ENCODE data around the gene ALX4. TPM values are rescaled to one million over a fixed set of nuclear protein-coding genes. Genes with fewer than 3 reads are reported as not detected.

Gene ALX4
- total and polyA plus RNA-seq, 2 experiments from 2014 or later = not detected

DNA sequence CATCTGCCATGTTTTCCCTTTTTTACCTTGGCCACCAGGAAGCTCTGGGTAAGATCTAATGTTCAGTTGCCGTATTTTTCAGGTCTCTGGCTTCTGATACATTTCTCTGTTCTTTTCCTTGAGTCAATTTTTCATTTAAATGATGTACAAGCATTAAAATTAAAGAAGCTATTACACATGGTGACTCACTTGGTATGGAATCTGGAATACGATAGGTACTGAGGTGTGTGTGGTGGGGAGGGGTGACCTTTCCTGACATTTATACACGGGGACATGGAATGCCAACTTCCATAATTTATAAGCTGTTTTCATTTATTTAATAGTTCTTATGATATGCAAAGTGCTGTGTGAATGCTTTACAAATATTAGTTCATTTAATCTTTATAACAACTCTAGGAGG lies 47.8 kb upstream of the ALX4 start:
- TF ChIP-seq POLR2AphosphoS5 (IDR thresholded peaks at IDR 0.05; ENCODE audit: low read depth) (no peak), JUNB (IDR thresholded peaks at IDR 0.05; ENCODE audit: unreplicated experiment) (no peak), ZNF331 (CRISPR knock-in tag; IDR thresholded peaks at IDR 0.05; ENCODE audit: low read depth) (no peak), EZH2phosphoT487 (IDR thresholded peaks at IDR 0.05; ENCODE audit: unreplicated experiment) (no peak), ZNF114 (CRISPR knock-in tag; IDR thresholded peaks at IDR 0.05) (no peak), STAT1 (IDR thresholded peaks at IDR 0.05; ENCODE audit: unreplicated experiment) (no peak)
- TF ChIP-seq, protein P1, sequence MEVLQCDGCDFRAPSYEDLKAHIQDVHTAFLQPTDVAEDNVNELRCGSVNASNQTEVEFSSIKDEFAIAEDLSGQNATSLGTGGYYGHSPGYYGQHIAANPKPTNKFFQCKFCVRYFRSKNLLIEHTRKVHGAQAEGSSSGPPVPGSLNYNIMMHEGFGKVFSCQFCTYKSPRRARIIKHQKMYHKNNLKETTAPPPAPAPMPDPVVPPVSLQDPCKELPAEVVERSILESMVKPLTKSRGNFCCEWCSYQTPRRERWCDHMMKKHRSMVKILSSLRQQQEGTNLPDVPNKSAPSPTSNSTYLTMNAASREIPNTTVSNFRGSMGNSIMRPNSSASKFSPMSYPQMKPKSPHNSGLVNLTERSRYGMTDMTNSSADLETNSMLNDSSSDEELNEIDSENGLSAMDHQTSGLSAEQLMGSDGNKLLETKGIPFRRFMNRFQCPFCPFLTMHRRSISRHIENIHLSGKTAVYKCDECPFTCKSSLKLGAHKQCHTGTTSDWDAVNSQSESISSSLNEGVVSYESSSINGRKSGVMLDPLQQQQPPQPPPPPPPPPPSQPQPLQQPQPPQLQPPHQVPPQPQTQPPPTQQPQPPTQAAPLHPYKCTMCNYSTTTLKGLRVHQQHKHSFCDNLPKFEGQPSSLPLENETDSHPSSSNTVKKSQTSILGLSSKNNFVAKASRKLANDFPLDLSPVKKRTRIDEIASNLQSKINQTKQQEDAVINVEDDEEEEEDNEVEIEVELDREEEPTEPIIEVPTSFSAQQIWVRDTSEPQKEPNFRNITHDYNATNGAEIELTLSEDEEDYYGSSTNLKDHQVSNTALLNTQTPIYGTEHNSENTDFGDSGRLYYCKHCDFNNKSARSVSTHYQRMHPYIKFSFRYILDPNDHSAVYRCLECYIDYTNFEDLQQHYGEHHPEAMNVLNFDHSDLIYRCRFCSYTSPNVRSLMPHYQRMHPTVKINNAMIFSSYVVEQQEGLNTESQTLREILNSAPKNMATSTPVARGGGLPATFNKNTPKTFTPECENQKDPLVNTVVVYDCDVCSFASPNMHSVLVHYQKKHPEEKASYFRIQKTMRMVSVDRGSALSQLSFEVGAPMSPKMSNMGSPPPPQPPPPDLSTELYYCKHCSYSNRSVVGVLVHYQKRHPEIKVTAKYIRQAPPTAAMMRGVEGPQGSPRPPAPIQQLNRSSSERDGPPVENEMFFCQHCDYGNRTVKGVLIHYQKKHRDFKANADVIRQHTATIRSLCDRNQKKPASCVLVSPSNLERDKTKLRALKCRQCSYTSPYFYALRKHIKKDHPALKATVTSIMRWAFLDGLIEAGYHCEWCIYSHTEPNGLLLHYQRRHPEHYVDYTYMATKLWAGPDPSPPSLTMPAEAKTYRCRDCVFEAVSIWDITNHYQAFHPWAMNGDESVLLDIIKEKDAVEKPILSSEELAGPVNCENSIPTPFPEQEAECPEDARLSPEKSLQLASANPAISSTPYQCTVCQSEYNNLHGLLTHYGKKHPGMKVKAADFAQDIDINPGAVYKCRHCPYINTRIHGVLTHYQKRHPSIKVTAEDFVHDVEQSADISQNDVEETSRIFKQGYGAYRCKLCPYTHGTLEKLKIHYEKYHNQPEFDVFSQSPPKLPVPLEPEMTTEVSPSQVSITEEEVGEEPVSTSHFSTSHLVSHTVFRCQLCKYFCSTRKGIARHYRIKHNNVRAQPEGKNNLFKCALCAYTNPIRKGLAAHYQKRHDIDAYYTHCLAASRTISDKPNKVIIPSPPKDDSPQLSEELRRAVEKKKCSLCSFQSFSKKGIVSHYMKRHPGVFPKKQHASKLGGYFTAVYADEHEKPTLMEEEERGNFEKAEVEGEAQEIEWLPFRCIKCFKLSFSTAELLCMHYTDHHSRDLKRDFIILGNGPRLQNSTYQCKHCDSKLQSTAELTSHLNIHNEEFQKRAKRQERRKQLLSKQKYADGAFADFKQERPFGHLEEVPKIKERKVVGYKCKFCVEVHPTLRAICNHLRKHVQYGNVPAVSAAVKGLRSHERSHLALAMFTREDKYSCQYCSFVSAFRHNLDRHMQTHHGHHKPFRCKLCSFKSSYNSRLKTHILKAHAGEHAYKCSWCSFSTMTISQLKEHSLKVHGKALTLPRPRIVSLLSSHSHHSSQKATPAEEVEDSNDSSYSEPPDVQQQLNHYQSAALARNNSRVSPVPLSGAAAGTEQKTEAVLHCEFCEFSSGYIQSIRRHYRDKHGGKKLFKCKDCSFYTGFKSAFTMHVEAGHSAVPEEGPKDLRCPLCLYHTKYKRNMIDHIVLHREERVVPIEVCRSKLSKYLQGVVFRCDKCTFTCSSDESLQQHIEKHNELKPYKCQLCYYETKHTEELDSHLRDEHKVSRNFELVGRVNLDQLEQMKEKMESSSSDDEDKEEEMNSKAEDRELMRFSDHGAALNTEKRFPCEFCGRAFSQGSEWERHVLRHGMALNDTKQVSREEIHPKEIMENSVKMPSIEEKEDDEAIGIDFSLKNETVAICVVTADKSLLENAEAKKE (CRISPR knock-in tag; IDR thresholded peaks at IDR 0.05) = no peak
- peaks cover 6% of the 10 kb centered on the region; the same call in 2 of the 3 replicates for H3K4me1 Mint-ChIP-seq

DNA sequence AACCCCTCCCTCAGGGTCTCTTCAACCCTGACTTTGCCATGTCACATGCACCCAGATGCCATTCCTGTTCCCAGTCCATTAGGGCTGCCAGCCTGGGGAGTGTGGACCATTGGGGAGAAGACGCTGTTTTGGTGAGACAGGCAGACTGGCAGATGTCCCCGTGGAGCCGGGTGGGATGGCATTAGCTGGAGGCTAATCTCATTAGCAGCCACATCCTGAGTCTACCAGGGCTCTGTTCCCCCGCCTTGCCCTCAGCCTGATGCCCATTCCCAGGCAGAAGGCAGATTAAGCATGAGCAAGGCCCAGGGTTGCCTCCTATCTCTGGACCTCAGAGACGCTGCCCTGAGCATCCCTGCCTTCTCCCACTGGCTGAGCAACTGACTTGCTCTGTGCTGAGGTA lies 46.4 kb upstream of the ALX4 start:
- Histone ChIP-seq H3K27ac (ENCODE audit: low read depth) (no peak overlapping the region), H3K27me3 (ENCODE audit: insufficient read depth) (no peaks in the 10 kb centered on the region), H3F3A (replicated peaks; ENCODE audit: low read depth) (no peaks in the 10 kb centered on the region), H3K9me2 (ENCODE audit: insufficient read depth) (no peaks in the 10 kb centered on the region), H3K4me3 (no peak overlapping the region), H3K4me2 (no peak overlapping the region), H4K20me1 (replicated peaks; ENCODE audit: insufficient read depth) (no peaks in the 10 kb centered on the region), H3K36me3 (ENCODE audit: insufficient read depth) (no peaks in the 10 kb centered on the region), H2AFZ (no peak overlapping the region), H3K79me2 (replicated peaks; ENCODE audit: insufficient read depth) (no peaks in the 10 kb centered on the region), H3K4me1 (ENCODE audit: insufficient read depth) (no peaks in the 10 kb centered on the region)
- H3K27me3 Mint-ChIP-seq (ENCODE audit: insufficient read depth, low read depth, poor library complexity) = peaks cover 6% of the 10 kb centered on the region
- no peak overlapping the region for H3K4me3 Mint-ChIP-seq
- H3K36me3 Mint-ChIP-seq (ENCODE audit: low read depth) = no peaks in the 10 kb centered on the region
- DNase-seq (ENCODE audit: low spot score) = no peak
- H3K27ac Mint-ChIP-seq = no peak overlapping the region
- ATAC-seq = no peak
- H3K4me1 Mint-ChIP-seq = peaks cover 4% of the 10 kb centered on the region; the same call in 1 of the 3 replicates
- no peaks in the 10 kb centered on the region for H3K9me3 Mint-ChIP-seq
- TF ChIP-seq, protein P1 (CRISPR knock-in tag; IDR thresholded peaks at IDR 0.05) = no peak
- no peak for TF ChIP-seq ZNF114 (CRISPR knock-in tag; IDR thresholded peaks at IDR 0.05)

More for the DNA sequence above, 47.8 kb upstream of the ALX4 start:
- peaks cover 6% of the 10 kb centered on the region for H3K27me3 Mint-ChIP-seq (ENCODE audit: insufficient read depth, low read depth, poor library complexity)
- Histone ChIP-seq H3F3A (replicated peaks; ENCODE audit: low read depth) (no peaks in the 10 kb centered on the region), H3K36me3 (ENCODE audit: insufficient read depth) (no peaks in the 10 kb centered on the region), H3K9me2 (ENCODE audit: insufficient read depth) (no peaks in the 10 kb centered on the region), H3K4me2 (no peak overlapping the region), H3K4me3 (no peak overlapping the region), H4K20me1 (replicated peaks; ENCODE audit: insufficient read depth) (no peaks in the 10 kb centered on the region), H3K27ac (ENCODE audit: low read depth) (no peak overlapping the region), H3K79me2 (replicated peaks; ENCODE audit: insufficient read depth) (no peaks in the 10 kb centered on the region), H3K27me3 (ENCODE audit: insufficient read depth) (no peaks in the 10 kb centered on the region), H3K4me1 (ENCODE audit: insufficient read depth) (no peaks in the 10 kb centered on the region), H2AFZ (no peak overlapping the region)
- ATAC-seq (no peak), DNase-seq (ENCODE audit: low spot score) (no peak)
- H3K4me3 Mint-ChIP-seq = no peak overlapping the region
- H3K36me3 Mint-ChIP-seq (ENCODE audit: low read depth) = no peaks in the 10 kb centered on the region
- no peak overlapping the region for H3K27ac Mint-ChIP-seq
- no peaks in the 10 kb centered on the region for H3K9me3 Mint-ChIP-seq

All from GM23338 (cell line).